Nephron progenitor cell (in vitro differentiated cells): ENCODE measurements around the gene RAPGEF1.

Experiments used
- DNase-seq: peaks from one replicate; pipeline ENCODE4 v3.0.0; 2021
- H3K27ac Mint-ChIP-seq: 2 replicates; pipeline ENCODE4 v1.8.0; 2021; ENCODE audit warnings: mild to moderate bottlenecking, moderate library complexity, mixed read lengths
- H3K27me3 Mint-ChIP-seq: 2 replicates; pipeline ENCODE4 v1.8.0; 2021; ENCODE audit warnings: mild to moderate bottlenecking, low read depth, mixed read lengths; ENCODE audit not compliant: poor library complexity
- H3K36me3 Mint-ChIP-seq: 2 replicates; pipeline ENCODE4 v1.8.0; 2021; ENCODE audit warnings: low read depth, mixed read lengths
- H3K4me1 Mint-ChIP-seq: 2 replicates; pipeline ENCODE4 v1.8.0; 2021; ENCODE audit warnings: mixed read lengths
- H3K4me3 Mint-ChIP-seq: 2 replicates; pipeline ENCODE4 v1.8.0; 2021; ENCODE audit warnings: mild to moderate bottlenecking, moderate library complexity, mixed read lengths
- H3K9me3 Mint-ChIP-seq: 2 replicates; pipeline ENCODE4 v1.8.0; 2021; ENCODE audit warnings: mild to moderate bottlenecking, moderate library complexity, mixed read lengths
- CTCF ChIP-seq: fragments of 200-600 bp; sonication (generic); IDR thresholded peaks from 2 replicates; pipeline ENCODE4 v1.5.0; 2021; ENCODE audit warnings: antibody characterized with exemption

RAPGEF1 gene

GRCh38 chr9:131606896-131607567, 132.8 kb downstream of the RAPGEF1 start:
- TF ChIP-seq CTCF, result no peak
- no peak overlapping the region for H3K4me3 Mint-ChIP-seq
- peaks cover 3% of the 10 kb centered on the region for H3K27me3 Mint-ChIP-seq
- peak overlapping the region; percentile 94 for H3K27ac Mint-ChIP-seq
- no peaks in the 10 kb centered on the region for H3K9me3 Mint-ChIP-seq
- peaks cover 43% of the 10 kb centered on the region for H3K4me1 Mint-ChIP-seq
- no peak for DNase-seq
- H3K36me3 Mint-ChIP-seq, result peaks cover 7% of the 10 kb centered on the region

DNA sequence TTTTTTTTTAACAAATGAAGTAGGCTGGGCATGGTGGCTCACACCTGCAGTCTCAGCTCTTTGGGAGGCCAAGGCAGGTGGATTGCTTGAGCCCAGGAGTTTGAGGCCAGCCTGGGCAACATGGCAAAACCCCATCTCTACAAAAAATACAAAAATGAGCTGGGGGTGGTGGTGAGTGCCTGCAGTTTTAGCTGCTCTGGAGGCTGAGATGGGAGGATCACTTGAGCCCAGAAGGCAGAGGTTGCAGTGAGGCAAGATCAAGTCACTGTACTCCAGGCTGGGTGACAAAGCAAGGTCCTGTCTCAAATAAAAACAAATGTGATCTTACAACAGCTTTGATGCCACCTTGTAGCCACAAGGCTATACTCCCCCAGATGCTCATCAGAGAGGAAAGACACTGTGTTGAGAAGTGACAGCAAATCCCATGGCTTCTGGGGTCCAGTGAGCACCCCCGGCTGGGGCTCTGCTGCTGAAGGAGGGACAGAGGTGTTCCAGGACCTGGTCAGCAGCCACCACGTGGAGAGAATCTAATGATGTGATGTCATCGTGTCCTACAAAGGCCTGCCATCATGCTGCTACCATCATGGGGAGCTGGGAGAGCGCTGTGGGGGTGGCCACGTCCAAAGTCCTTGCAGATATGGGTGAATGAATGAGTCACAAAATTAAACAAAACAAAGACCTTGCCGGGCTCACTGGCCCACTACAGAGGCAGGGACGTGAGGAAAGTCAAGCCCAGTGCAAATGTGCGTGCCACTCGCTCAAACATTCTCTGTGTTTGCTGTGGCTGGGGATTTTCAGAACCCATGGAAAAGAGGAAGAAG, 133.9 kb downstream of the RAPGEF1 start:
- Mint-ChIP-seq H3K9me3 (no peaks in the 10 kb centered on the region), H3K27ac (peak overlapping the region; percentile 56), H3K27me3 (peaks cover 3% of the 10 kb centered on the region), H3K36me3 (peaks cover 10% of the 10 kb centered on the region), H3K4me1 (peaks cover 43% of the 10 kb centered on the region), H3K4me3 (no peak overlapping the region)
- TF ChIP-seq CTCF, result no peak
- no peak for DNase-seq

DNA sequence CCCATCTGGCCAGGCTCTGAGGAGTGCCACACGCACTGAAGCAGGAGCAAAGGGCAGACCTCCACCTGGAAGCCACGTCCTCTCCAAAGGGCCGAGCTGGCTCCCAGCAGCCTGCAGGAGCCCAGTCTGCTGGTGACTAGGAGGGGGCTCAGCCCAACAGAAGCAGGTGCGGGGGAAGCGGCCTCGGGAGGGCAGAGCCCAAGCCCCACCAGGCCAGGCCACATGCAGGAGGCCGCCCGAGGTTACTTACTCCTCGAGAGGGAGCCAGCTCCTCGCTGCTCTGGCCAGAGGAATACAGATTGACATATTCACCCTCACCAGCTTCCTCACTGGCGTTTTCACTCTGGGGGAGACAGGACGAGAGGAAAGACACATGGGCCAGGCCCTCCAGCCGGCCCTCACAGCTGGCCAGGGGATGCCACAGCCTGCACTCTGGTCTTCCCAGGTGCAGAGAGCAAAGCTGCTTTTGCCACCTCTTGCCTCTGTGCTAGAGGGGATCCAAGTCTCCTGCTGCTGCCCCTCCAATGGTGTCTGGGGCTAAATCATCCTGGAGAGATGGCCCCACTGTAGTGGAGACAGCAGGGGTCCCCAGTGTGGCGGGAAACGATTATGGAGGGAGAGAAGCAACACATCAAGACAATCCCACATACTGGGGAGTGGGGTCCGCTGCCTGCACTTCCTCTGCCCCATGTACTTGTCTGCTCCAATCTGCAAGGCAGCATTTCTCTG, 136.0 kb downstream of the RAPGEF1 start:
- Mint-ChIP-seq H3K27ac (no peak overlapping the region), H3K4me3 (no peak overlapping the region), H3K27me3 (peaks cover 7% of the 10 kb centered on the region), H3K4me1 (peaks cover 36% of the 10 kb centered on the region), H3K36me3 (peaks cover 17% of the 10 kb centered on the region), H3K9me3 (no peaks in the 10 kb centered on the region)
- DNase-seq, result no peak
- no peak for TF ChIP-seq CTCF

GRCh38 chr9:131603199-131603598, 136.7 kb downstream of the RAPGEF1 start:
- Mint-ChIP-seq H3K4me3 (no peak overlapping the region), H3K36me3 (peaks cover 17% of the 10 kb centered on the region), H3K4me1 (peaks cover 33% of the 10 kb centered on the region), H3K27ac (peak overlapping the region; percentile 45), H3K27me3 (peaks cover 7% of the 10 kb centered on the region), H3K9me3 (no peaks in the 10 kb centered on the region)
- no peak for TF ChIP-seq CTCF
- no peak for DNase-seq

DNA sequence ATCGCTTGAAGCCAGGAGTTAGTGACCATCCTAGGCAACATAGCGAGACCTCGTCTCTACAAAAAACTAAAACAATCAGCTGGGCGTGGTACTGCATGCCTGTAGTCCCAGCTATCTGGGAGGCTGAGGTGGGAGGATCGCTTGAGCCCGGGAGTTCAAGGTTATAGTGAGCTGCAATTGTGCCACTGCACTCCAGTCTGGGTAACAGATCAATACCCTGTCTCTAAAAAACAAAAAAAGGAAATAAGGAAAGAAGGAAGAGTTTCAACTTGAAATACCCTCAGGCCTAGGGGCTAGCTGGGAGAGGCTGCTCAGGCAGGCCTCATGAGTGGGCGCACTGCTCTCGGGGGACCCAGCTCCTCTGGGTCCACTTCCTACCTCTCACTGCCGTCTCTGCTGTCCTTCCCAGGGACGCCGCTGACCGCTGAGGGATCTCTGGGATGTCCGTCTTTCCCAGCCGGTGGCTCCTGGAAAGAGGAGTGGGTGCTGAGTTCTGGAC, 138.1 kb downstream of the RAPGEF1 start:
- Mint-ChIP-seq H3K9me3 (no peaks in the 10 kb centered on the region), H3K36me3 (peaks cover 13% of the 10 kb centered on the region)

More for the DNA sequence above, 138.1 kb downstream of the RAPGEF1 start:
- no peak for DNase-seq
- TF ChIP-seq CTCF, result no peak
- Mint-ChIP-seq H3K27me3 (peaks cover 7% of the 10 kb centered on the region), H3K27ac (no peak overlapping the region), H3K4me1 (peaks cover 23% of the 10 kb centered on the region), H3K4me3 (no peak overlapping the region)
